ENCODE measurements around the gene FSD1.
"Not testable (repeated sequence)": the region's sequence is repeated elsewhere in the genome, so short reads cannot be mapped to it uniquely, and the experiment has no call there.

FSD1 gene

GRCh38 chr19:4319067-4319718 is 14.8 kb downstream of the FSD1 start:
- no peak for DNase-seq (ENCODE audit: low read depth in 2 of 2)

GRCh38 chr19:4320419-4320818 is 16.0 kb downstream of the FSD1 start:
- no peak for DNase-seq (ENCODE audit: low read depth in 2 of 2)

GRCh38 chr19:4322942-4323665 is 18.7 kb downstream of the FSD1 start:
- DNase-seq (ENCODE audit: low read depth in 2 of 2), result no peak

GRCh38 chr19:4323692-4324091 is 19.3 kb downstream of the FSD1 start:
- DNase-seq (ENCODE audit: low read depth in 2 of 2), result no peak

- no peak for DNase-seq (ENCODE audit: low read depth in 2 of 2)
These were observed 19.8 kb downstream of the FSD1 start for GRCh38 chr19:4324228-4324627.

GRCh38 chr19:4326215-4326836 is 21.9 kb downstream of the FSD1 start:
- DNase-seq (ENCODE audit: low read depth in 2 of 2), result no peak

- DNase-seq (ENCODE audit: low read depth in 2 of 2), result no peak
These were observed 22.4 kb downstream of the FSD1 start for GRCh38 chr19:4326837-4327251.

- no peak for DNase-seq (ENCODE audit: low read depth in 2 of 2)
These were observed 23.0 kb downstream of the FSD1 start for GRCh38 chr19:4327252-4327876.

- no peak for DNase-seq (ENCODE audit: low read depth in 2 of 2)
These were observed 23.5 kb downstream of the FSD1 start for GRCh38 chr19:4327877-4328242.

GRCh38 chr19:4328243-4328990 is 24.0 kb downstream of the FSD1 start:
- peak; percentile 92 for DNase-seq (ENCODE audit: low read depth in 2 of 2)

- DNase-seq (ENCODE audit: low read depth in 2 of 2), result not testable (repeated sequence)
These were observed 24.7 kb downstream of the FSD1 start for GRCh38 chr19:4328991-4329681.

GRCh38 chr19:4329858-4330257 is 25.5 kb downstream of the FSD1 start:
- DNase-seq (ENCODE audit: low read depth in 2 of 2), result no peak

- DNase-seq (ENCODE audit: low read depth in 2 of 2), result no peak
These were observed 30.7 kb downstream of the FSD1 start for GRCh38 chr19:4334929-4335570.

- no peak for DNase-seq (ENCODE audit: low read depth in 2 of 2)
These were observed 33.6 kb downstream of the FSD1 start for GRCh38 chr19:4337906-4338440.

GRCh38 chr19:4338441-4339355 is 34.3 kb downstream of the FSD1 start, which contains the start of gene STAP2:
TSS of gene STAP2 (minus strand) at chr19:4338827. CDS start at chr19:4338753, 74 bp downstream.
- DNase-seq (ENCODE audit: low read depth in 2 of 2), result no peak

GRCh38 chr19:4342314-4342614 is 37.9 kb downstream of the FSD1 start:
- no peak for DNase-seq (ENCODE audit: low read depth in 2 of 2)

- peak; percentile 100 for DNase-seq (ENCODE audit: low read depth in 2 of 2)
These were observed 38.4 kb downstream of the FSD1 start for GRCh38 chr19:4342615-4343369.

- peak; percentile 59 to 62 for DNase-seq (ENCODE audit: low read depth in 2 of 2)
These were observed 39.2 kb downstream of the FSD1 start, which contains the start of gene MPND for GRCh38 chr19:4343370-4344307. TSS of gene MPND (plus strand) at chr19:4343562. CDS start at chr19:4343594, 32 bp downstream.

Data from fibroblast of skin of left quadriceps (primary cell).